ENCODE data around the gene SELPLG.

GRCh38 chr12:108663324-108664015 is 29.8 kb upstream of the SELPLG start:
- TF ChIP-seq CTCF (IDR thresholded peaks at IDR 0.05) (no peak), POLR2A (IDR thresholded peaks at IDR 0.05) (no peak)
